Omental fat pad (tissue), 4 donors: Measurements from ENCODE around the gene SLC26A11. TPM values are rescaled to one million over a fixed set of nuclear protein-coding genes. Genes with fewer than 3 reads are reported as not detected.
"Not testable (repeated sequence)": the region's sequence is repeated elsewhere in the genome, so short reads cannot be mapped to it uniquely, and the experiment has no call there.

Source experiments
- ATAC-seq: fragments of 150-250 bp; one replicate; pipeline ENCODE4 v1.9.1; 2016; ENCODE audit warnings: mild to moderate bottlenecking, moderate library complexity; ENCODE audit not compliant: low FRiP score
- DNase-seq: peaks from one replicate; pipeline ENCODE4 v3.0.0-alpha.2; 2019; ENCODE audit warnings: low spot score
- CTCF ChIP-seq, 3 donors: fragments of 450-650 bp; IDR thresholded peaks; one replicate each; pipeline ENCODE4 v1.5.1; 2016 to 2017; ENCODE audit warnings: antibody characterized with exemption in 3 of 3, mild to moderate bottlenecking in 3 of 3, moderate library complexity in 2 of 3
- total RNA-seq, 4 donors: library from RNA; depleted of rRNA; stranded (reverse); fragments of >200 nt; gene quantifications; one replicate each; pipeline ENCODE4 v1.1.0, GENCODE V29; 2016

The SLC26A11 gene
- total RNA-seq, 4 donors from 2014 or later, result 9.1 to 18.9 (median 11.3) TPM

- TF ChIP-seq CTCF (IDR thresholded peaks at IDR 0.05), result no peak
- ATAC-seq (peak; percentile 30), DNase-seq (no peak)
Measured at GRCh38 chr17:80254396-80255251, 34.4 kb downstream of the SLC26A11 start.

- TF ChIP-seq CTCF (IDR thresholded peaks at IDR 0.05), result no peak
- ATAC-seq, result no peak
- no peak for DNase-seq
Measured at GRCh38 chr17:80256034-80256350, 35.8 kb downstream of the SLC26A11 start.

GRCh38 chr17:80257716-80258213 lies 37.5 kb downstream of the SLC26A11 start:
- no peak for TF ChIP-seq CTCF (IDR thresholded peaks at IDR 0.05)
- DNase-seq, result no peak
- no peak for ATAC-seq

- DNase-seq, ATAC-seq: not testable (repeated sequence)
Measured at GRCh38 chr17:80258296-80258695, 38.1 kb downstream of the SLC26A11 start.

GRCh38 chr17:80259457-80260068 lies 39.3 kb downstream of the SLC26A11 start:
- TF ChIP-seq CTCF (IDR thresholded peaks at IDR 0.05), result no peak
- no peak for DNase-seq
- no peak for ATAC-seq

- DNase-seq (no peak), ATAC-seq (peak; percentile 83)
- TF ChIP-seq CTCF (IDR thresholded peaks at IDR 0.05), result no peak
Measured at GRCh38 chr17:80260069-80260535, 39.9 kb downstream of the SLC26A11 start.

GRCh38 chr17:80260791-80261158 lies 40.5 kb downstream of the SLC26A11 start, which contains the start of gene RNF213:
Gene RNF213 (plus strand): TSS chr17:80260852. CDS start chr17:80263682, 2,830 bp downstream.
- ATAC-seq, result peak; percentile 37
- TF ChIP-seq CTCF (IDR thresholded peaks at IDR 0.05), result no peak
- no peak for DNase-seq
